ENCODE measurements around the gene ATP13A2. TPM values are rescaled to one million over a fixed set of nuclear protein-coding genes. Genes with fewer than 3 reads are reported as not detected.

The ATP13A2 gene
- total RNA-seq, 1 donor from 2014 or later, result 30.3 TPM

- DNase-seq (ENCODE audit: low read depth) (no peak), FAIRE-seq (no peak)
- no peak for TF ChIP-seq CTCF (IDR thresholded peaks at IDR 0.05; ENCODE audit: insufficient read depth, low read length, severe bottlenecking)
- Histone ChIP-seq H3K4me3 (ENCODE audit: low read depth, low read length) (no peak overlapping the region), H3K27me3 (ENCODE audit: control insufficient read depth, insufficient read depth, low read length) (no peaks in the 10 kb centered on the region), H3K36me3 (ENCODE audit: control insufficient read depth, insufficient read depth, low read length) (peaks cover 15% of the 10 kb centered on the region)
These were observed 19.1 kb downstream of the ATP13A2 start for GRCh38 chr1:16992675-16993074.

GRCh38 chr1:16992102-16992501 lies 19.6 kb downstream of the ATP13A2 start:
- FAIRE-seq (no peak), DNase-seq (ENCODE audit: low read depth) (no peak)
- no peaks in the 10 kb centered on the region for H3K27me3 ChIP-seq (ENCODE audit: control insufficient read depth, insufficient read depth, low read length)
- TF ChIP-seq CTCF (IDR thresholded peaks at IDR 0.05; ENCODE audit: insufficient read depth, low read length, severe bottlenecking), result no peak
- no peak overlapping the region for H3K4me3 ChIP-seq (ENCODE audit: low read depth, low read length)
- peaks cover 16% of the 10 kb centered on the region for H3K36me3 ChIP-seq (ENCODE audit: control insufficient read depth, insufficient read depth, low read length)

- H3K27me3 ChIP-seq (ENCODE audit: control insufficient read depth, insufficient read depth, low read length), result no peaks in the 10 kb centered on the region
- TF ChIP-seq CTCF (IDR thresholded peaks at IDR 0.05; ENCODE audit: insufficient read depth, low read length, severe bottlenecking), result no peak
- peaks cover 13% of the 10 kb centered on the region for H3K36me3 ChIP-seq (ENCODE audit: control insufficient read depth, insufficient read depth, low read length)
- DNase-seq (ENCODE audit: low read depth) (no peak), FAIRE-seq (no peak)
- H3K4me3 ChIP-seq (ENCODE audit: low read depth, low read length), result no peak overlapping the region
These were observed 20.2 kb downstream of the ATP13A2 start for GRCh38 chr1:16991571-16991970.

- DNase-seq (ENCODE audit: low read depth) (no peak), FAIRE-seq (no peak)
- H3K36me3 ChIP-seq (ENCODE audit: control insufficient read depth, insufficient read depth, low read length), result peaks cover 9% of the 10 kb centered on the region
- H3K27me3 ChIP-seq (ENCODE audit: control insufficient read depth, insufficient read depth, low read length), result no peaks in the 10 kb centered on the region
- TF ChIP-seq CTCF (IDR thresholded peaks at IDR 0.05; ENCODE audit: insufficient read depth, low read length, severe bottlenecking), result no peak
- H3K4me3 ChIP-seq (ENCODE audit: low read depth, low read length), result no peak overlapping the region
These were observed 21.9 kb downstream of the ATP13A2 start for GRCh38 chr1:16989676-16990391.

- no peaks in the 10 kb centered on the region for H3K27me3 ChIP-seq (ENCODE audit: control insufficient read depth, insufficient read depth, low read length)
- FAIRE-seq (no peak), DNase-seq (ENCODE audit: low read depth) (no peak)
- H3K36me3 ChIP-seq (ENCODE audit: control insufficient read depth, insufficient read depth, low read length), result peaks cover 9% of the 10 kb centered on the region
- TF ChIP-seq CTCF (IDR thresholded peaks at IDR 0.05; ENCODE audit: insufficient read depth, low read length, severe bottlenecking), result no peak
- no peak overlapping the region for H3K4me3 ChIP-seq (ENCODE audit: low read depth, low read length)
These were observed 23.5 kb downstream of the ATP13A2 start for GRCh38 chr1:16988210-16988609.

- peaks cover 9% of the 10 kb centered on the region for H3K36me3 ChIP-seq (ENCODE audit: control insufficient read depth, insufficient read depth, low read length)
- no peaks in the 10 kb centered on the region for H3K27me3 ChIP-seq (ENCODE audit: control insufficient read depth, insufficient read depth, low read length)
- no peak for DNase-seq (ENCODE audit: low read depth)
- TF ChIP-seq CTCF (IDR thresholded peaks at IDR 0.05; ENCODE audit: insufficient read depth, low read length, severe bottlenecking), result peak; percentile 50
- FAIRE-seq, result no peak
- no peak overlapping the region for H3K4me3 ChIP-seq (ENCODE audit: low read depth, low read length)
These were observed 24.8 kb downstream of the ATP13A2 start for GRCh38 chr1:16986962-16987361.

Data from bronchial epithelial cell (primary cell).